HG03103 (cell line): ENCODE results near the gene GUCY1A1.

Experiments
- ATAC-seq: cut with Tn5 transposase; IDR thresholded peaks from one replicate; pipeline ENCODE4 v1.9.1; 2021; ENCODE audit warnings: low read depth; ENCODE audit not compliant: unreplicated experiment

Gene GUCY1A1

DNA sequence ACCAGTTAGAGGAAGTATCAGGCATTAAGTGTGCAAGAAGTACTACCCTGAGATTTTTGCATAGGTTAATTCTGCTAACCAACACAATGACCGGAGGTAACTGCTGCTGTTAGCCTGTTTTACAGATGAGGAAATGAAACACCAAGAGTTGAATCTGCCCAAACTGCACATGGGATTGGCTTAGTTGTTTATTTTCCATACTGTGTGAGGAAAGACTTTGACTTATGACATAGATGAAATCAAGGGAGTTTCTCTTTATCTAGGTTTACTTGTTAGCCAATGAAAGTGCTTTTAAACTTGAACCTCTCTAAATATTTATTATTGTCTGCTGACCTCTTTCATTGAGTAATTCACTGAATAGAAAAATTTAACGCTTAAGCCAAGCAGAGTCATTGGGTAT, 102.4 kb downstream of the GUCY1A1 start:
- peak; percentile 67 for ATAC-seq

DNA sequence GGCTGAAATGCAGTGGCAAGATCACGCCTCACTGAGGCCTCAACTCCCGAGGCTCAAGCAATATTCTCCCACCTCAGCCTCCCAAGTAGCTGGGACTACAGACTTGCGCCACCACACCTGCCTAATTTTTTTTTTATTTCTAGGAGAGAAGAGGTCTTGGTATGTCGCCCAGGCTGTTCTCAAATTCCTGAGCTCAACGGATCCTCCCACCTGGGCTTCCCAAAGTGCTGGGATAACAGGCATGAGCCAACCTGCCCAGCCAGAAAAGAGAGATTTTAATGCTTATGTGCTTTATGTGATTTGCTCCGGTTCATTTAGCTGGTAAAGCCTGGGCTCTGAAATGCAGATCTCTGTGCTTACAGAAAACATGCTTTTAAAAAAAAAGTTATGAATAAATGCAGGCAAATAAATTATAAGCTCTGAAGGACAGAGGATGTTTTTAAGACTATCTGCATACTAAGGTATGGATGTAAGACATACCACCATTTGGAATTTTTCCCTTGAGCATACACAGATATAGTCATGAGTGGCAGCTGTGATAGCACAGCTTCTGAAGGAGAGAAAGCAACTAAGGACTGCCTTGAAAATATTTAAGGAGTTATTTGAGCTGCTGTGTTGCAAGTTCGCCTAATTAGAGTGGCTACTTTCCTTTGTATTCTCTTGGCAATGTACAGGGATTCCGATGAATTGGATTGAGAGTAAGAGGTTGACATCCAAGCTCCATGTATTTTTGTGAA, 106.0 kb downstream of the GUCY1A1 start:
- no peak for ATAC-seq

DNA sequence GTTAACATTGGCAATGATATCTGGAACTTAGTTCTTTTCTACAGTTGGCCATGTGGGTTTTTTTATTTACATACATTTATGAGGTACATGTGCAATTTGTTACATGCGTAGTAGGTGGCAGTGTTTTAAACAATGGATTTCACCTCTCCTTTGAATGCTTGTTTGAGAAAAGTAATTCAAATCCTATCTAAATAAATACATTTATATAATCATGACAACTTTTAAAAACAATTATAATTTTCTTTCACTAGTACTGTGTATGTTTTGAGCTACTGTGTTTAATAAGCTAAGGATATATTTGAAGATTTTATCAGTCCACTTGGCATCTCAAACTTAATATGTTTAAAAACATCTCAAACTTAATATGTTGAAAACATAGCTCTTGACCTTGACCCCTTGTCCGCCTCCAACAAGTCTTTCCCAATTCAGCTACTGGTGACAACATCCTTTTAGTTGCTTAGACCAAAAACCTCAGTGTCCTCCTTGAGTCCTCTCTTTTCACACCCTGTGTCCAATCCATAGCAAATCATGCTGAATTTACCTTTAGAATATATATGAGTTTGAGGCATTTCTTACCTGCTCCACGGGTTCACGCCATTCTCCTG, 106.7 kb downstream of the GUCY1A1 start:
- ATAC-seq = no peak

DNA sequence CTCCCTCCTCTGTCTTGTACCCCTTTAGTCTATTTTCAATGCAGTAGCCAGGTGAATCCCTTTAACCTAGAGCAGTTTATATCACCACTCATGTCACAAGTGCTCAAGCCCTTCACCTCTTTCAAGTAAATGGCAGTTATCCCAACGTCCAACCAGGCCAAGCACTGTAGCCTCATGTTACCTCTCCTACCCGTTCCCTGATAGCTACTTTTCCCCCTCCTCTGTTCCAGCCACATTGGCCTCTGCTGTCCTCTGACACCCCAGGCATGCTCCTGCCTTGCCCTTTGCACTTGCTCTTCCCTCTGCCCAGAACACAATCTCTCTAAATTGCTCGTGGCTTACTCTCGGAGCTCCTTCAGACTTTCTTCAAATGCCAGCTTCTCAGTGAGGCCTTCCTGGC, 107.4 kb downstream of the GUCY1A1 start:
- ATAC-seq = no peak

DNA sequence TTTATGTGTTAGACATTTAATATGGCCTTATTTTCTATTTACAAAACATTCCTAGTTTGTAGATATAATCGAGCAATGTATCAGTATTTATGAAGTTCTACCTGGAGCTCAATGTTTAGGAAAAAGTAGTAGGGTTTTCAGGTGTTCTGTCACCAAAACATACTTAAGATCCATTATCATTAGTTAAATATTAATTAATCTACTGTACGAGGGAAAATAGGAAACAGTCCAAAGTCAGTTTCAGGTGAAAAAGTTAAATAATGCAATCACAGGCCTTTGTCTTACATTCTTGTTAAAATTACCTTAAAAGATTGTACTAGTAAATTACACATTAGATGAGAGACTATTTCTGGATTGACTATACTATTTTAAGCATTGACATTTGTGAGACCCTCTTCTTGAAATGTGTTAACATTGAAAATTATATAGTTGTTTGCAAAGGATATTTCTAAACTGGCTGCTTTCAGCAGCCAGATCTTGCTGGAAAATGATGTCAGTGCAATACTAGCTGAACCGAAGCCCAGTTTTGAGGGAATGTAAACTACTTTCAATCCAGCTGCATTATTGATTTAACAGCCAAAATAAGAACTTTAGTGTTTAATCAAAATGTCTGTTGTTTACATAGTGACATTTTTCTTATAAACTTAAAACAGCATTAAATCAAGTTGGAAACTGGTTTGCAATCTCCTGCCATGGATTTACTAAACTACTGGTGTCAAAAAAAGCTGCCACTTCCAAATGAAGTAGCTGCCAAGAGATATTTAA, 111.5 kb downstream of the GUCY1A1 start:
- ATAC-seq = no peak

DNA sequence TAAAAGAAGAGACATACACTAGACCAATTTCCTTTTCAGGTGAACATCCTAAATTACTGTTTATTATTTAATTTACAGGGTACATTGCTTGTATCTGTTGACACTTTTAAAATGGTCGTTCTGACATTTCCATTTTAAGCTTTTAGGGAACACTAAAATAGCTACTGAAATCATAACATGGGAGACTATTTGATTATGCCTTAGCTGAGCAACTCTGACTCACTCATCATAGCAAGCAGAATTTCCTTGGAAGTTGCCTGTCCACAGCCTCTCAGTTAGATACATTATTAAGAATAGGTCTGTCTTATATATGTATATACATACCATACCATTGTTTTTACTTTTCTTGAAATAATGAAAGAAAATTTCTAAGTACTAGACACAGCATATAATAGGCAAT, 114.1 kb downstream of the GUCY1A1 start:
- no peak for ATAC-seq

DNA sequence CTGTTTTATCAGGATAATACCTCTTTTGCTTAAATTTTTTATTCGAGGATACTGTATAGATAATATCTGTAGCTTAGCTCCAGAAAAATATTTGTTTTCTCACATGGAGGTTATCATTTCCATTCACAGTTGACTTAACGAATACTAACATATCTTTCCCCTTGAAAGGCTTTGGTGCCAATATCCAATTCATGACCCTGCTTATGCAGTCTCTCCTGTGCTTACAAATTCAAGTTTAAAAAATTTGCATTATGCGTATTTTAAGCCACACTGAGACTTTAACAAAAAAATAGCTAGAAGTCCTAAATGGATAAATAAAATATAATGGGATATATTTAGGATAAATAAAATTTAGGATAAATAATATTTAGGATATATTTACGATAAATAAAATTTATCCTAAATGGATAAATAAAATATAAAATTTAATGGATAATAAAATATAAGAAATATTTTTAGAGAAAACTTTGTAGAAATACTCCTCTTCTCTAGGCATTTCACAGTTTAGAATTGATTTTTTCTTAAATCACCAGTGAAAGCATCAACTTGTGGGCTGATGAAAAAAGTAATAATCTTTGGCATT, 114.7 kb downstream of the GUCY1A1 start:
- no peak for ATAC-seq
